ENCODE data around the gene CISD1.
A peak's percentile ranks its signal among the peaks of the same experiment; 100 is the strongest.

Gene CISD1

DNA sequence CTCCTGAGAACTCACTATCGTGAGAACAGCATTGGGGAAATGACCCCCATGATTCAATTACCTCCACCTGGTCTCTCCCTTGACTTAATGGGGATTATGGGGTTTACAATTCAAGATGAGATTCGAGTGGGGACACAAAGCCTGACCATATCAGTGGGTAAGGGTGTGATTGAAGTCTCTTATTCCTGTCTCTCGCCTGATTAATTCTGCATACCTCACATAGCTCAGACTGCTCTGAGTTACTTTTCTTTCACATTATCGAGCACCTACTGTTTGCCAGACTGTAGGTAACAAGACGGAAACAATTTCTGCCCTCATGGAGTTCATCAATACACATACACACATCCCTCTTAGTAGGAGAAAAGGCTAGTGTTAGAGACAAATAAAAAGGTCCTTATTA is 25.0 kb downstream of the CISD1 start:
- no peak for TF ChIP-seq CTCF (IDR thresholded peaks at IDR 0.05)
- DNase-seq (ENCODE audit: low spot score) = no peak
- Histone ChIP-seq H3K4me3 (no peak overlapping the region), H3K27ac (no peak overlapping the region)

DNA sequence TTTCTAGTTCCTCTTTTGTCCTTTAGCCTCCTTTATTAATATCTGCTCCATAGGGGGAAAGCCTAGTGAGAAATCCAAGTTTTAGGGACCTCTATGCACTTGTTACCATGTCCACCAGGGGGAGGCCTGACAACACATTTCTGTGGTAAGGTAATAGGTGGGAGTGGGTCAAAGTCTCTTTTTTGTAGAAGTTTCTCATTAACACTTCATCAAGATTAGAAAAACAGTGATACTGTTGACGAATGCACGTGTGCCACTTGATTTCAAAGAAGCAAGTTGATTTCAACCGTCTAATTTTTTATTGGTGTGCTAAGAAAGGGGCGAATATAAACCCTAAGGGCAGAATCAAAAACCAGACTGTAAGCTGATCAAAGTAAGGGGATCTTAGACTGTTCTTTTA is 30.6 kb downstream of the CISD1 start:
- Histone ChIP-seq H3K4me3 (no peak overlapping the region), H3K27ac (no peak overlapping the region)
- peak; percentile 60 for TF ChIP-seq CTCF (IDR thresholded peaks at IDR 0.05)
- no peak for DNase-seq (ENCODE audit: low spot score)

- no peak for DNase-seq (ENCODE audit: low spot score)
- Histone ChIP-seq H3K27ac (no peak overlapping the region), H3K4me3 (no peak overlapping the region)
- no peak for TF ChIP-seq CTCF (IDR thresholded peaks at IDR 0.05)
Measured at GRCh38 chr10:58300676-58301075, 31.7 kb downstream of the CISD1 start.

DNA sequence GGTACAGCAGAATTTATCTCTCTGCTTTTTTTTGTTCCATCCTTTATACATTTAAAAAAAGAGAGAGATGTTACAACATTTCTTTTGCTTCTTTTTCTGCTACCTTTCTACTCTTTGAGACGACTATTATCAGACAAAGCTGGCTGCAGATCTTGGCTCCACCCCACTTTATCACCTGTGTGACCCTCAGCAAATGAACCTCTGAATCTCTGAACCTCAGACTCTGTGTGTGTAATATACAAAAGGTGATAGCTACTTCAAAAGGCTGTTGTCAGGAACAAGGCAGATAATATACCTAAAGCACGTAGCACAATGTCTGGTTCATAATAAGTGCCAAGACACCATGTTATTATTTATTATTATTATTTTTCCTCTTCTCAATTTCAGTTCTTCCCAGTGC is 33.3 kb downstream of the CISD1 start:
- DNase-seq (ENCODE audit: low spot score) = no peak
- H3K27ac ChIP-seq = no peak overlapping the region
- H3K4me3 ChIP-seq = no peak overlapping the region
- TF ChIP-seq CTCF (IDR thresholded peaks at IDR 0.05) = no peak

DNA sequence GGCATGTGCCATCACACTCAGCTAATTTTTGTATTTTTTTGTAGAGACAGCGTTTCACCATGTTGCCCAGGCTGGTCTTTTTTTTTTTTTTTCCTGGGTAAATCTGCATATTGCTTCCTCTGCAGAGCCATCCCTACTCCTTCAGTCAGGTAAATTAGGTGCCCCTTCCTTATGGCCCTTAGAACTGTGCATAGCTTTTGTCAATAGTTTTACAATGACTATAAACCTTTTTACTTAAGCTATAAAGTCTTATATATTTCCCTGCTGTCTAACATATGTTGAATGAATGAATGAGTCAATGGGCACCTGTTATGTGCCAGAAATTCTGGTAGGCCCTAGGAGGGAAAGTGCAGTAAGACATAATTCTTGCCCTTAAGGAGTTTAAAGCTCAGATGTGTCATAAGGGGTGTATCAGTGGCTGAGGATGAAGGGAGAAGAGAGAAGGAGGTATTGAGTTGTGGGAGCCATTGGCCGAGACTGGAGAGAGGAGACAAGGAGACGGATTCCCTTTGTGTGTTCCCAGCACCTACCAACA is 35.2 kb downstream of the CISD1 start:
- H3K27ac ChIP-seq = no peak overlapping the region

GRCh38 chr10:58305821-58306220 is 36.9 kb downstream of the CISD1 start:
- Histone ChIP-seq H3K4me3 (no peak overlapping the region), H3K27ac (no peak overlapping the region)
- TF ChIP-seq CTCF (IDR thresholded peaks at IDR 0.05) = no peak
- no peak for DNase-seq (ENCODE audit: low spot score)

More for the DNA sequence above, 35.2 kb downstream of the CISD1 start:
- H3K4me3 ChIP-seq = no peak overlapping the region
- TF ChIP-seq CTCF (IDR thresholded peaks at IDR 0.05) = no peak
- DNase-seq (ENCODE audit: low spot score) = no peak

DNA sequence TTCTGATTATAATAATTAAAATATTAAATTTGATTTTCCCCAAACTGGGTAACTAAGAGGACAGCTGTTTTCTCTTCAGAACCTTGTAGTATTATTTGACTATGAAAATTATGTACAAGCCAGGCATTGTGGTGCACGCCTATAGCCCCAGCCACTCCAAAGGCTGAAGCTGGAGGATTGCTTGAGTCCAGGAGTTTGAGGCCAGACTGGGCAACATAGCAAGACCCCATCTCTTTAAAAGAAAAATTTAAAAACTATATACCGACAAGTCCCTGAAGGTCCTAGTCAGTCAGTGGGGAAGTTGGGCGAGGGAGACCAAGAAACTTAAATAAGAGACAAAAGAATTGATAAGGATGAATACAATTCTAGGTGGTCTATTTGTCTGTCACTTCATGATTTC is 38.7 kb downstream of the CISD1 start:
- no peak for TF ChIP-seq CTCF (IDR thresholded peaks at IDR 0.05)
- no peak overlapping the region for H3K4me3 ChIP-seq
- no peak for DNase-seq (ENCODE audit: low spot score)
- no peak overlapping the region for H3K27ac ChIP-seq
